Posterior vena cava (tissue), 2 donors: ENCODE results near the gene CHST11. TPM values are rescaled to one million over a fixed set of nuclear protein-coding genes. Genes with fewer than 3 reads are reported as not detected.
"Not testable (repeated sequence)": the region's sequence is repeated elsewhere in the genome, so short reads cannot be mapped to it uniquely, and the experiment has no call there.

ENCODE experiments used
- DNase-seq: peaks from one replicate; pipeline ENCODE4 v3.0.0-alpha.2; 2020; ENCODE audit warnings: low spot score
- intact Hi-C, 2 donors: fragments of 100-400 bp; cut with DNase I; formaldehyde crosslinking; loops; one replicate each; pipeline versions ENCODE4 v1.14.1 to v1.14.2; 2022 to 2023
- total RNA-seq, 2 donors: library from RNA; stranded (reverse); fragmentation: NEBNext Ultra II Directional; extraction: Animal tissue kit (Norgen Biotek cat#: 25700); gene quantifications; one replicate each; pipeline ENCODE4 v1.2.1, GENCODE V29; 2021
- donor health status: DM: yes; HTN: yes; CAD: no.
- donor health status: DM: yes; HTN: yes; CAD: no.

CHST11 gene
- total RNA-seq, 2 donors from 2014 or later = 17.1 to 17.4 TPM

GRCh38 chr12:104513681-104514080, 56.9 kb downstream of the CHST11 start:
- intact Hi-C loops = no loop called here

GRCh38 chr12:104514092-104514810, 57.5 kb downstream of the CHST11 start:
- intact Hi-C loops = no loop called here

More at GRCh38 chr12:104513681-104514080, 56.9 kb downstream of the CHST11 start:
- DNase-seq = no peak

DNA sequence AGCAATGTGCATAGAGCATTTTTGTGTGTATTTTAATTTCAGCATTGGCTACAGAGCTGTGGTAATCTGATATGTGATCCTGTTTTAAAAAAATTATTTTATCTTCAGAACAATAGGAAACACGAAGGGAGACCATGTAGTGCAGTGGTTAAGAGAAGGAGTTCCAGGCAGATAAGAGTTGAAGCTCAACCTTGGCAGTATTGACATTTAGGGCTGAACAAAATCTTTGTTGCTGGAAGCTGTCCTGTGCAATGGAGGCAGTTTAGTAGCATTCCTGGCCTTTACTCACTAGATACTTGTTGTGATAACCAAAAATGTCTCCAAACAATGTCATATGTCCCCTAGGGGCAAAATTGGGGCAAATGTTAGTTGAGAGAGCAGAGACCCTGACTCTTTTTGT, 59.2 kb downstream of the CHST11 start:
- intact Hi-C loops = no loop called here

More at GRCh38 chr12:104514092-104514810, 57.5 kb downstream of the CHST11 start:
- DNase-seq = no peak

DNA sequence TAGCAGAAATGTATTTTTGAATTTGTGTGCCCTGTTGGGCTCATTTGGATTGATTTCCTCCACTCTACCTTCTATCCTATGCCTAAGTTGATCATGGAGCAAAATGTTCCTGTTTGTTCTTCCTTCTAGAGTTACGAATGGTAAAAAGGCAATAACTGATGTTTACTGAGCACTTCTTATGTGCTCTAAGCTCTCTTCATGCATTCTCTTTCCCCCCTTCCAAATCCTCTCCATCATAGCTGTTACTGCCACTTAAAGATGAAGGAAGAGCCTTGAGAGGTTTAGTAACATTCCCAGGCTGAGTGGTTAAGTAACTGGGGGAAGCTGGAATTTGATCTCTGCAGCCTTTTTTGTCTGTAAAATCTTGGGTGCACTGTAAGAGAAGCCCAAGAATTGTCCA, 60.1 kb downstream of the CHST11 start:
- no peak for DNase-seq
- intact Hi-C loops = no loop called here

More for the DNA sequence above, 59.2 kb downstream of the CHST11 start:
- DNase-seq = no peak

DNA sequence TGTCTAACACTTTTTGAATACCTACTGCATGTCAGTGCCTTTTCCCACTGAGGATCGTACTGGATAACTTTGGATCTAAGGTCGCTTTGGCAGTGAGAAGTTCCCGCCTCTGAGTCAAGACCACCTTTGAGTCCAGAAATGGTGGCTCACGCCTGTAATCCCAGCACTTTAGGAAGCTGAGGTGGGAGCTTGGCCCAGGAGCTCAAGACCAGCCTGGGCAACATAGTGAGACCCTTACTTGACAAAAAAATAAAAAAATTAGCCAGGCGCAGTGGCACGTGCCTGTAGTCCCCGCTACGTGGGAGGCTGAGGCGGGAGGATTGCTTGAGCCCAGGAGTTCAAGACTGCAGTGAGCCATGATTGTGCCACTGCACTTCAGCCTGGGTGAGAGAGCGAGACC, 61.1 kb downstream of the CHST11 start:
- no peak for DNase-seq
- intact Hi-C loops = no loop called here

- intact Hi-C loops = no loop called here
- no peak for DNase-seq
Measured at GRCh38 chr12:104519190-104520019, 62.7 kb downstream of the CHST11 start.

DNA sequence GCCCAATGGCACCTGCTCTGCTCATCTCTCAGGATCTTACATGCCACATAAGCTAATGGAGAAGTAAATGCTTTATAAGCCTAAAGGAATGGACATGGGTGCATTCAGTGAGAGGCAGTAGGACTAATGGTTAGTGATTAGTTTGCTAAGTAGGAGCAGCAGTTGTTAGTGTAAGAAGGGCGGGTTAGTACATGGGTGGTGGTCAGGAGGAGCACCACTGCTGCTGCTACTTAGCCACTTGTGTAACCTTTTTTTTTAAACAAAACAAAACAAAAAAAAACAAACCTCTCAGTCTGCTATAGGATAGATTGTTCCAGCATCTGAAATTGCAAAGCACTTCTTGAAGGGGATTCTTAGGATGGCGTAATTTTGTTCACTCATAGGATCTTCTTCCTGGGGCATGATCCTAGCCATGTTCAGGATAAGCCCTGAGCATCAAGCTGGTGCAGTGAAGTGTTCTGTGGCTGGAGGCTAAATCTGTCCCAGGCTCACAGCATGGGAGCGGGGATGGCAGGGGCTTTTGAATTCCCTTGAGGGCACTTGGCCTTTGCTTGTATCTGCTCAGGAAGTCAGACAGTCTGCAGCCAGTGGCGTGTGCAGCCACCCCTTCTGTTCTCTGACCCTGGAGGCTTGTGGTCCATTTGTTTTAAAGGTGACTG, 63.6 kb downstream of the CHST11 start:
- no peak for DNase-seq
- intact Hi-C loops = no loop called here

GRCh38 chr12:104521731-104522130, 65.0 kb downstream of the CHST11 start:
- intact Hi-C loops = no loop called here
- no peak for DNase-seq

GRCh38 chr12:104522985-104523722, 66.4 kb downstream of the CHST11 start:
- intact Hi-C loops = no loop called here

DNA sequence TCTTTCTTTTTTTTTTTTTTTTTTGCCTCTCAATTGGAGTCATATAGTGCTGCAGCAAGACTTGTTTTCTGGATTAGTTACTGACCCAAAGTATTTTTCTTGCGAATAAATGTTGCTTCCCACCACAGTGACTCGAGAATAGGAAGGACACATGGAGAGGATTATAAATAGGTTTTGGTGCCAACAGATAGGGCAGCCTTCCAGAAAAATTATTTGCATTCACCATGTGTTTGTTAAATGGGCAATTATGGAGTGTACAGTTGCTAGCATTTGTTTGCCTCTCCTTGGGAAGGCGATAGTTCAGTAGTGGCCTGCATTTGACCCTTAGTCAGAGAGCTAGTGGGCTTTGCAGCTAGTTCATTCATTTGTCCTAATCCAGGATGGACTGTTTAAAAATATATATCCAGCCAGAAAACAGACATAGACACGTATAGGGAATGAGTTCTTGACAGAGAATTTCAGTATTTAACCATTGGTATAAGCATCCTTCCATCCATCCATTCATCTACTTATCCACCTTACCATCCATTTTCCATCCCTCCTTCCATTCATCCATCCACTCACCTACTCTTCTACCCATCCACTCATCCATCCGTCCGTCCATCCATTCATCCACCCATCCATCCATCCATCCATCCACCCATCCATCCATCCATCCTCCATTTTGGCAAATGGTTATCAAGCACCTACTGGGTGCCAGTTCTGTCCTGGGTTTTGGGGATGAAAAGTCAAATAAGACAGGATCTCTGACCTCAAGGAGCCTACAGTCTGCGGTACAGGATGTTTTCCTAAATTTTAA, 67.5 kb downstream of the CHST11 start:
- intact Hi-C loops = no loop called here
- no peak for DNase-seq

More at GRCh38 chr12:104522985-104523722, 66.4 kb downstream of the CHST11 start:
- DNase-seq = no peak

DNA sequence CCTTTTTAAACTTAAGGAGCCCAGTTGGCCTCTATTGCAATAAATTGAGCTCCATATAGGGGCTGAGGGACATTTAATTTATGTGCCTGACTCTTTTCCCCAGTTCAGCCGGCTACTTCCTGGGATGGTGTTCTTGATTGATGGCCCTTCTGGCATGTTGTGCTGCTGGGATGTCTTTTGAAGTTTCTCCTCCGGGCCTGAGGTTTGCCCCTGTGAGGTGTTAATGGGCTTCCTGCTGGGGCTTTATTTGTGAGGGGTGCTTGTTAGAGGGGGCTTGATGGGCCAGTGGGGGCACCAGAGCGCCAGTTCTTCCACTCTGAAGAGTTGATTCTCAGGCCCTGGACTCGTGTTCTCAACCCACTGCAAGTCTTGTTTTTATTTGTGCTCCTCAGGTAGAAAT, 69.6 kb downstream of the CHST11 start:
- intact Hi-C loops = no loop called here
- DNase-seq = no peak

GRCh38 chr12:104526751-104527150, 70.0 kb downstream of the CHST11 start:
- no peak for DNase-seq
- intact Hi-C loops = no loop called here

DNA sequence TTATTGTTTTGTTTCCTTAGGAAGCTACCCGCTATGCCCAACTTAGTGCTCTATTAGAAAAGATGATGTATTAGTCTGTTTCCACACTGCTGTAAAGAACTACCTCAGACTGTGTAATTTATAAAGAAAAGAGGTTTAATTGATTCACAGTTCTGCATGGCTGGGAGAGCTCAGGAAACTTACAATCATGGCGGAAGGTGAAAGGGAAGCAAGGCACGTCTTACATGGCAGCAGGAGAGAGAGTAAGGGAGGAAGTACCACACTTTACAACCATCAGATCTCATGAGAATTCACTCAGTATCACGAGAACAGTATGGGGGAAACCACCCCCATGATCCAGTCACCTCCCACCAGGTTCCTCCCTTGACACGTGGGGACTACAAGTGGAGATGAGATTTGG, 70.9 kb downstream of the CHST11 start:
- DNase-seq, intact Hi-C loops: not testable (repeated sequence)

DNA sequence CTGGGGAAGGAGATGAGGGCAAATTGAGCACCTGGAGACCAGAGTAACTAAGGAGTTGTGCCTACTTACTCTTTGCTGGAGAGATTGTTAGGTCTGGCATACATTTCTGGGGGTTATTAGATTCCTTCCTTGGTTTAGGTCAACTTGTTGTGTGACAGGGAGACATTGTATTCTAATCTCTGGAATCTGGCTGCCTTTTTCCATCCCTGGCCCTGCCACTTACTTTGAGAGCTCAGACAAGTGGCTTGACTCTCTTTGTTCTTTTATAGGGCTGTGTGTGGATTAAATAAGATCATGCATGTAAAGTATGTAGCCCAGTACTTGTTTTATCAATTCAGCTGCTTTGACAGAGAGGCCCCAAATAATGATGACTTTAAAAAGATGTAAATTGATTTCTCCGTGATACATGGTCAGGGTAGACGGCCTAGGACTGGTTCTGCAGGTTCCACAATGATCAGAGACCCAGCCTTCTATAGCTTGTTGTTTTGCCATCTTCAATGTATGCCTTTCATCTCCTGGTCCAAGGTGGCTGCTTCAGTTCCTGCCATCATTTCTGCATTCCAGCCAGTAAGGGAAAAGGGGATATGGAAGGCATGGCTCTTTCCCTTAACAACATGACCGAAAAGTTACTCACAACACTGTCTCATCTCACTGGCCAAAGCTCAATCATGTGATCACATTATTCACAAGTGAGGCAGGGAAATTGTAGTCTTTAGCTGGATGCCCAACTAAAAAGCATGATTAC, 72.6 kb downstream of the CHST11 start:
- intact Hi-C loops = no loop called here

GRCh38 chr12:104532636-104533035, 75.9 kb downstream of the CHST11 start:
- DNase-seq = no peak
- intact Hi-C loops = no loop called here

More for the DNA sequence above, 72.6 kb downstream of the CHST11 start:
- DNase-seq = no peak

- intact Hi-C loops = no loop called here
- no peak for DNase-seq
Measured at GRCh38 chr12:104533134-104533533, 76.4 kb downstream of the CHST11 start.

GRCh38 chr12:104534162-104534856, 77.6 kb downstream of the CHST11 start:
- DNase-seq = no peak

More at GRCh38 chr12:104534162-104534856, 77.6 kb downstream of the CHST11 start:
- intact Hi-C loops = no loop called here
